Mesodermal cell (in vitro differentiated cells): Measurements from ENCODE around the gene CREBL2.
"Not testable (repeated sequence)": the region's sequence is repeated elsewhere in the genome, so short reads cannot be mapped to it uniquely, and the experiment has no call there.

Experiments used
- H3K27ac ChIP-seq: 2 replicates; pipeline ENCODE4 v1.7.0; 2013; ENCODE audit warnings: mild to moderate bottlenecking, low read depth, low read length, moderate library complexity; ENCODE audit not compliant: severe bottlenecking
- H3K36me3 ChIP-seq: 2 replicates; pipeline ENCODE4 v1.7.1; 2013; ENCODE audit warnings: mild to moderate bottlenecking, low read length, moderate library complexity; ENCODE audit not compliant: control insufficient read depth, insufficient read depth
- H3K4me1 ChIP-seq: one replicate; pipeline ENCODE4 v1.7.1; 2013; ENCODE audit warnings: mild to moderate bottlenecking, low read length; ENCODE audit not compliant: insufficient read depth, control insufficient read depth, poor library complexity, severe bottlenecking
- H3K4me3 ChIP-seq: 2 replicates; pipeline ENCODE4 v1.7.0; 2013; ENCODE audit warnings: low read length, control low read depth, mild to moderate bottlenecking; ENCODE audit not compliant: insufficient read depth, poor library complexity, severe bottlenecking; ENCODE audit errors: extremely low read depth
- H3K9me3 ChIP-seq: 2 replicates; pipeline ENCODE4 v1.7.1; 2013; ENCODE audit warnings: mild to moderate bottlenecking, low read length, moderate library complexity; ENCODE audit not compliant: control insufficient read depth
- whole genome bisulfite sequencing, 2 experiments: methylation state at CpG; one replicate each; pipeline ENCODE4 v1.1.5; 2013; ENCODE audit warnings: missing lambda C conversion rate in 2 of 2; ENCODE audit not compliant: insufficient coverage in 2 of 2; 5-methylcytosine and 5-hydroxymethylcytosine counted together

CREBL2 gene

DNA sequence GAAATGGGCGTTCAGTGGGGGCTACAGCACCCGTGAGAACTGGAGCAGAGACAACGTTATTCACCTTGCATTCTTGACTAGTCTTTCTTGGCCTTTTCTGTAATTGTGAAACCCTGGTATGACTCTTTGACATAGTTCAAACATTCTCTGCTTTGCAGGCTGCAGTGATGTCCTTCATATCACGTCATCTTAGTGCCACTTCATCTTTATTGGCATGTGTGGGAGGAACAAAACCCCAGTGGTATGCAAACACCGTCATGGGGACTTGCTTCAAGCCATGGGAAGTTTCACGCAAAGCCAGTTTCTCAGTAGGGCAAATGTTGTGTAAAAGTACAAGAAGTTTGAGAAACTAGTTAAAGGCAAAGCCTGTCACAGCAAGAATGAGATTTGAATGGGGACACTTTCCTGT, 28.8 kb upstream of the CREBL2 start:
- H3K27ac ChIP-seq = no peak overlapping the region
- WGBS, 2 experiments = 91 to 92% methylated on average over 5 to 6 of the region's 6 CpGs
- H3K36me3 ChIP-seq = no peaks in the 10 kb centered on the region
- H3K4me1 ChIP-seq = no peaks in the 10 kb centered on the region
- no peak overlapping the region for H3K4me3 ChIP-seq
- no peaks in the 10 kb centered on the region for H3K9me3 ChIP-seq

DNA sequence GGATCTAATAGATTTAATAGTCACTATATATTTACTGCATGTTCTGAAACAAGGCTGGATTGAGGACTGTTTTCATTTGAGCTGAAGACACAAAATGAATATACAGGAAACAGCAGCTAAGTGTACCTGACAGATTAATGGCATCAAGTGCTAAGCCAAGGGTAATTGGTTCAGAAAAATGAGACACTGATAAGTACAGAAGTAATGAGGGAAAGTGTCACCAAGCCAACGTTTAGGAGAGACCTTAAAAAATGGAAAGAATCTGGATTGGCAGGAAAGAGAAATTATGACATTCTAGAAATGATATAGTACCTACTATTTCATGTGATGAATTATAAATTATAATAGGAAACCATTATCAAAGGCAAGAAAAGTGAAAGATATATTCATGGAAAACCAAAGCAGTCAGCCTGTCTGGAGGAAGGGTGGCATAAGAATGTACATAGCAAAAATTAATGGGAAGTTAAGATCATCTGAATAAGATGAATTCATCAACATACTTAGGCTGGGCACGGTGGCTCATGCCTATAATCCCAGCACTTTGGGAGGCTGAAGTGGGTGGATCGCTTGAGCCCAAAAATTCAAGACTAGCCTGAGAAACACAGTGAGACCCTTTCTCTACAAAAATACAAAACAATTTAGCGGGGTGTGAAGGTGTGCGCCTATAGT, 28.0 kb upstream of the CREBL2 start:
- Histone ChIP-seq H3K27ac (no peak overlapping the region), H3K4me3 (no peak overlapping the region), H3K9me3 (no peaks in the 10 kb centered on the region), H3K36me3 (no peaks in the 10 kb centered on the region), H3K4me1 (no peaks in the 10 kb centered on the region)
- 90% methylated on average over 5 of the region's 5 CpGs; no CpG with 5 or more reads in 1 of the 2 experiments for WGBS, 2 experiments

GRCh38 chr12:12585115-12585863, 26.4 kb upstream of the CREBL2 start:
- Histone ChIP-seq H3K4me3 (no peak overlapping the region), H3K27ac (no peak overlapping the region), H3K4me1 (no peaks in the 10 kb centered on the region), H3K9me3 (no peaks in the 10 kb centered on the region), H3K36me3 (no peaks in the 10 kb centered on the region)
- WGBS, 2 experiments = 87 to 100% methylated on average over 1 to 2 of the region's 2 CpGs

- WGBS, 2 experiments = 88 to 100% methylated on average over 4 to 5 of the region's 8 CpGs
- Histone ChIP-seq H3K36me3 (no peaks in the 10 kb centered on the region), H3K4me3 (no peak overlapping the region), H3K9me3 (no peaks in the 10 kb centered on the region), H3K4me1 (no peaks in the 10 kb centered on the region), H3K27ac (no peak overlapping the region)
These were observed 24.6 kb upstream of the CREBL2 start for GRCh38 chr12:12586879-12587675.

DNA sequence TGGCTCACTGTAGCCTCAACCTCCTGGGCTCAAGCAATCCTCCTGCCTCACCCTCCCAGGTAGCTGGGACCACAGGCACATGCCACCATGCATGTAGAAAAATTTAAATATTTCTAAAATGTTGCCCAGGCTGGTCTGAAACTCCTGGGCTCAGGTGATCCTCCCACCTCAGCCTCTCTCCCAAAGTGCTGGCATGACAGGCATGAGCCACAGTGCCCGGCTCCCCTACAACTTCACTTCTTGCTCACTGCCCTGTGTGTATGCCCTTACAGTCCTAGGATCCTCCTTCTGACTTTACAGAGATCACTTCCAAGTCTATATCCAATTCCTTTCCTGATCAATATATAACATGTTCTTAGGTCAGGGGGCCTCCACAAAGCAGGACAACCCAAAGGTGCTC, 23.8 kb upstream of the CREBL2 start:
- Histone ChIP-seq H3K4me1 (no peaks in the 10 kb centered on the region), H3K36me3 (no peaks in the 10 kb centered on the region), H3K27ac (no peak overlapping the region), H3K9me3 (no peaks in the 10 kb centered on the region), H3K4me3 (no peak overlapping the region)
- 89% methylated on average over 1 of the region's 1 CpG; no CpG with 5 or more reads in 1 of the 2 experiments for WGBS, 2 experiments

GRCh38 chr12:12588436-12588835, 23.2 kb upstream of the CREBL2 start:
- H3K4me3 ChIP-seq, H3K9me3 ChIP-seq, H3K36me3 ChIP-seq, H3K27ac ChIP-seq, H3K4me1 ChIP-seq: not testable (repeated sequence)
- WGBS, 2 experiments = 100% methylated on average over 1 of the region's 3 CpGs; no CpG with 5 or more reads in 1 of the 2 experiments

GRCh38 chr12:12590961-12591360, 20.7 kb upstream of the CREBL2 start:
- WGBS, 2 experiments = 90 to 91% methylated on average over 6 of the region's 6 CpGs

GRCh38 chr12:12592930-12593329, 18.7 kb upstream of the CREBL2 start:
- WGBS, 2 experiments = 73 to 83% methylated on average over 2 of the region's 3 CpGs
- Histone ChIP-seq H3K27ac (no peak overlapping the region), H3K4me1 (peaks cover 4% of the 10 kb centered on the region), H3K9me3 (no peaks in the 10 kb centered on the region), H3K4me3 (no peak overlapping the region), H3K36me3 (no peaks in the 10 kb centered on the region)

More at GRCh38 chr12:12590961-12591360, 20.7 kb upstream of the CREBL2 start:
- Histone ChIP-seq H3K4me3 (no peak overlapping the region), H3K9me3 (no peaks in the 10 kb centered on the region), H3K4me1 (peaks cover 4% of the 10 kb centered on the region), H3K27ac (no peak overlapping the region), H3K36me3 (no peaks in the 10 kb centered on the region)

GRCh38 chr12:12595929-12596328, 15.7 kb upstream of the CREBL2 start:
- not testable (repeated sequence) for H3K27ac ChIP-seq, H3K4me1 ChIP-seq, H3K36me3 ChIP-seq, H3K4me3 ChIP-seq, H3K9me3 ChIP-seq
- WGBS, 2 experiments = no CpG with 5 or more reads among the region's 2 CpGs

DNA sequence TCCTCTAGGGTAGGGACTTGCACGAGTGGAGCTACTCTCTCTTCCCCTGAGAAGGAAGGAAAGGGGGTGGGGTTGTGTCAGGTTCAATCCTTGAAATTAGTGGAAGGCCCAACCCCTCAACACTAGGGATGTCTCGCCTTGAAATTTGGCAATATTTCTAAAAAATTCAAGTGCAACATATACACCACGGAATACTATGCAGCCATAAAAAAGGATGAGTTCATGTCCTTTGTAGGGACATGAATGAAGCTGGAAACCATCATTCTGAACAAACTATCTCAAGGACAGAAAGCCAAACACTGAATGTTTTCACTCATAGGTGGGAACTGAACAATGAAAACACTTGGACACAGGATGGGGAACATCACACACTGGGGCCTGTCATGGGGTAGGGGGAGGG, 15.1 kb upstream of the CREBL2 start:
- H3K36me3 ChIP-seq, H3K4me1 ChIP-seq, H3K27ac ChIP-seq, H3K4me3 ChIP-seq, H3K9me3 ChIP-seq: not testable (repeated sequence)
- no CpG with 5 or more reads among the region's 3 CpGs for WGBS, 2 experiments
